ENCODE measurements around the gene CSMD2.

The CSMD2 gene

DNA sequence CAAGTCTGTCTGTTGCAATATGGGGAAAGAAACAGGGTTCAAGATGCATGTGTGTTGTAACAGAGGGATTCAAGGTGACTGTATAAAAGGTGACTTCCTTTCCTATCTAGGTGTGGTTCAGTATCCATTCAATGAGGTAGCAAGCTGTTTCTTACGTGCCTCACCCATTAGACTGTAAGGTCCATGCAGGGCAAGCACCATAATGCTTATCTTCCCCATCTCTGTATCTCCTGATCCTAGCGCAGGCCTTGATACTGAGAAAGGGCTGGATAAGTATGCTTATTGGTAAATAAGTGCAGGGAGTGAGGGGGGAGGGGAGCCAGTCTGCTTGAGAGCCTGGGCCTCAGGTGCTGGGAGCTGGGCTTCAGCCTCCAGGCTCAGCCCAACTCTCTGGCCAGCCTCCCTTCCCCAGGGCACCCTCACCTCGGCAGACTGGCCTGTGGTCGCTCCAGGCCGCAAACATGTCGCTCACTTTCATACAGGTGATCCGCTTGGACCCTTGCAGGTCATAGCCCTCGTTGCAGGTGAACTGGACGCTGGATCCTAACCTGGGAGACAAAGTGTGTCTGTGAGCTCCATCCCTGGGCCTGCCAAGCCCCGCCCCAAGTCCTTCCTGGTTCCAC is 345.6 kb downstream of the CSMD2 start:
- Histone ChIP-seq H3K36me3 (no peaks in the 10 kb centered on the region), H3K27ac (no peak overlapping the region), H3K9me3 (no peaks in the 10 kb centered on the region), H3K4me3 (ENCODE audit: low read depth in 1 of 2, low read length in 1 of 2) (no peak overlapping the region), H3K4me1 (ENCODE audit: control insufficient read depth in 1 of 2, insufficient read depth in 1 of 2, low read depth in 1 of 2, low read length in 1 of 2) (no peaks in the 10 kb centered on the region), H3K27me3 (peaks cover 3% of the 10 kb centered on the region)
- TF ChIP-seq, protein P1, sequence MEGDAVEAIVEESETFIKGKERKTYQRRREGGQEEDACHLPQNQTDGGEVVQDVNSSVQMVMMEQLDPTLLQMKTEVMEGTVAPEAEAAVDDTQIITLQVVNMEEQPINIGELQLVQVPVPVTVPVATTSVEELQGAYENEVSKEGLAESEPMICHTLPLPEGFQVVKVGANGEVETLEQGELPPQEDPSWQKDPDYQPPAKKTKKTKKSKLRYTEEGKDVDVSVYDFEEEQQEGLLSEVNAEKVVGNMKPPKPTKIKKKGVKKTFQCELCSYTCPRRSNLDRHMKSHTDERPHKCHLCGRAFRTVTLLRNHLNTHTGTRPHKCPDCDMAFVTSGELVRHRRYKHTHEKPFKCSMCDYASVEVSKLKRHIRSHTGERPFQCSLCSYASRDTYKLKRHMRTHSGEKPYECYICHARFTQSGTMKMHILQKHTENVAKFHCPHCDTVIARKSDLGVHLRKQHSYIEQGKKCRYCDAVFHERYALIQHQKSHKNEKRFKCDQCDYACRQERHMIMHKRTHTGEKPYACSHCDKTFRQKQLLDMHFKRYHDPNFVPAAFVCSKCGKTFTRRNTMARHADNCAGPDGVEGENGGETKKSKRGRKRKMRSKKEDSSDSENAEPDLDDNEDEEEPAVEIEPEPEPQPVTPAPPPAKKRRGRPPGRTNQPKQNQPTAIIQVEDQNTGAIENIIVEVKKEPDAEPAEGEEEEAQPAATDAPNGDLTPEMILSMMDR (IDR thresholded peaks at IDR 0.05), result no peak

DNA sequence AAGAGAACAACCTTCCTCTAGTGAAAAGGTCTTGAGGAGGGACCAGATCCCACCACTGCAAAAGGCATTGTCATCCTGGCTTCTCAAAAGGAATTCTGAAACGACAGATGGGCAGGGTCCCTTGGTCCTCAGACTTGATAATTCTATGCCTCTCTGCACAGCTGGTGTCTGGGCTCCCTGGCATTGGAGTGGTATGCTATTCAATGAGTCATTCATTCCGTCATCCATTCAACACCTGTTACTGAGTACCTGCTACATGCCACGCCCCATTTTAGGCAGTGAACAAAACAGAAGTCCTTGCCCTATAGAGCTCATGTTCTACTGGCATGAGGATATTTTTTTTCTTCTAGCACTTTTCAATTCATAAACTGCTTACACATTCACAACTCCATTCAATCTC is 347.0 kb downstream of the CSMD2 start:
- Histone ChIP-seq H3K9me3 (no peaks in the 10 kb centered on the region), H3K4me1 (ENCODE audit: control insufficient read depth in 1 of 2, insufficient read depth in 1 of 2, low read depth in 1 of 2, low read length in 1 of 2) (no peaks in the 10 kb centered on the region), H3K4me3 (ENCODE audit: low read depth in 1 of 2, low read length in 1 of 2) (no peak overlapping the region), H3K27me3 (peaks cover 3% of the 10 kb centered on the region), H3K27ac (no peak overlapping the region), H3K36me3 (no peaks in the 10 kb centered on the region)
- TF ChIP-seq, protein P1 (IDR thresholded peaks at IDR 0.05), result no peak

GRCh38 chr1:33815061-33815460 is 350.0 kb downstream of the CSMD2 start:
- Histone ChIP-seq H3K4me3 (ENCODE audit: low read depth in 1 of 2, low read length in 1 of 2) (no peak overlapping the region), H3K4me1 (ENCODE audit: control insufficient read depth in 1 of 2, insufficient read depth in 1 of 2, low read depth in 1 of 2, low read length in 1 of 2) (no peaks in the 10 kb centered on the region), H3K27me3 (peaks cover 3% of the 10 kb centered on the region), H3K9me3 (no peaks in the 10 kb centered on the region), H3K36me3 (no peaks in the 10 kb centered on the region), H3K27ac (no peak overlapping the region)
- TF ChIP-seq, protein P1 (IDR thresholded peaks at IDR 0.05), result no peak

DNA sequence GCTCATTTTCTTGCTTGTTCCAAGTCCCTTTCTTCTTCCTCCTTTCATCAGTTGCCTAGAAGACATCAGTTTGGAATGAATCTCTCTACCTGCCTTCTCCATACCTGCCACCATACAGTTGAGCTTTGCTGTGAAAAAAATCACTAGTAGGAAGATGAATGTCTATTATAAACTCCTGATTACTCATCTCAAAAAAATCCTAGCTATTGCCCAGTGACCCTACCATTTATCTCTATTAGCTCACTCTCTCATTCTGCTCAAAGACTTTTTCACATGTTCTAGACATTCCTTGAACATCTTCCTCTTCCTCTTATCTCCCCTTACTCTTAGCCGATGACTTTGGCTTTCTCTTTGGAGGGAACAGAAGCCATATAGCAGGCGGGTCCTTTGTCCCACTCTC is 350.9 kb downstream of the CSMD2 start:
- no peak overlapping the region for H3K27ac ChIP-seq
- no peaks in the 10 kb centered on the region for H3K36me3 ChIP-seq
- no peaks in the 10 kb centered on the region for H3K9me3 ChIP-seq
- no peak overlapping the region for H3K4me3 ChIP-seq (ENCODE audit: low read depth in 1 of 2, low read length in 1 of 2)
- TF ChIP-seq, protein P1 (IDR thresholded peaks at IDR 0.05), result no peak
- no peaks in the 10 kb centered on the region for H3K4me1 ChIP-seq (ENCODE audit: control insufficient read depth in 1 of 2, insufficient read depth in 1 of 2, low read depth in 1 of 2, low read length in 1 of 2)
- H3K27me3 ChIP-seq, result peaks cover 3% of the 10 kb centered on the region

GRCh38 chr1:33810571-33810970 is 354.5 kb downstream of the CSMD2 start:
- H3K27ac ChIP-seq, result no peak overlapping the region
- H3K27me3 ChIP-seq, result no peaks in the 10 kb centered on the region
- no peaks in the 10 kb centered on the region for H3K4me1 ChIP-seq (ENCODE audit: control insufficient read depth in 1 of 2, insufficient read depth in 1 of 2, low read depth in 1 of 2, low read length in 1 of 2)
- H3K9me3 ChIP-seq, result no peaks in the 10 kb centered on the region
- H3K4me3 ChIP-seq (ENCODE audit: low read depth in 1 of 2, low read length in 1 of 2), result no peak overlapping the region
- no peaks in the 10 kb centered on the region for H3K36me3 ChIP-seq
- TF ChIP-seq, protein P1 (IDR thresholded peaks at IDR 0.05), result no peak

Measured in neutrophil (primary cell).